Parathyroid adenoma (tissue), 2 donors: Measurements from ENCODE around the gene DNAJC28.

Experiments
- H2AFZ ChIP-seq: fragments of 300-600 bp; sonication (generic); one replicate; pipeline ENCODE4 v1.7.0; 2017; ENCODE audit warnings: antibody characterized with exemption, mild to moderate bottlenecking
- H3K27ac ChIP-seq: fragments of 300-600 bp; sonication (generic); one replicate; pipeline ENCODE4 v1.7.0; 2017
- H3K27me3 ChIP-seq: fragments of 300-600 bp; sonication (generic); one replicate; pipeline ENCODE4 v1.7.0; 2017; ENCODE audit warnings: low read length; ENCODE audit not compliant: control insufficient read depth, insufficient read depth
- H3K36me3 ChIP-seq: fragments of 300-600 bp; sonication (generic); one replicate; pipeline ENCODE4 v1.7.0; 2017; ENCODE audit warnings: low read length; ENCODE audit not compliant: control insufficient read depth, insufficient read depth
- H3K4me1 ChIP-seq: fragments of 300-600 bp; sonication (generic); one replicate; pipeline ENCODE4 v1.7.0; 2017; ENCODE audit warnings: control low read depth
- H3K4me2 ChIP-seq: fragments of 300-600 bp; sonication (generic); one replicate; pipeline ENCODE4 v1.7.0; 2017; ENCODE audit warnings: low read length
- H3K4me3 ChIP-seq: fragments of 300-600 bp; sonication (generic); one replicate; pipeline ENCODE4 v1.7.0; 2017; ENCODE audit warnings: low read depth, low read length
- H3K79me2 ChIP-seq: fragments of 300-600 bp; sonication (generic); one replicate; pipeline ENCODE4 v1.7.0; 2017; ENCODE audit warnings: control low read depth
- H3K9ac ChIP-seq: fragments of 300-600 bp; sonication (generic); one replicate; pipeline ENCODE4 v1.7.0; 2017; ENCODE audit warnings: mild to moderate bottlenecking
- H3K9me3 ChIP-seq: fragments of 300-600 bp; sonication (generic); one replicate; pipeline ENCODE4 v1.7.0; 2017; ENCODE audit warnings: low read length; ENCODE audit not compliant: control insufficient read depth
- TF ChIP-seq, protein P1 (sequence below): fragments of 300-600 bp; sonication (generic); IDR thresholded peaks from one replicate; pipeline ENCODE4 v1.7.0; 2017; ENCODE audit warnings: antibody characterized with exemption, mild to moderate bottlenecking
- donor health status: primary hyperparathyroidism.

Gene DNAJC28

DNA sequence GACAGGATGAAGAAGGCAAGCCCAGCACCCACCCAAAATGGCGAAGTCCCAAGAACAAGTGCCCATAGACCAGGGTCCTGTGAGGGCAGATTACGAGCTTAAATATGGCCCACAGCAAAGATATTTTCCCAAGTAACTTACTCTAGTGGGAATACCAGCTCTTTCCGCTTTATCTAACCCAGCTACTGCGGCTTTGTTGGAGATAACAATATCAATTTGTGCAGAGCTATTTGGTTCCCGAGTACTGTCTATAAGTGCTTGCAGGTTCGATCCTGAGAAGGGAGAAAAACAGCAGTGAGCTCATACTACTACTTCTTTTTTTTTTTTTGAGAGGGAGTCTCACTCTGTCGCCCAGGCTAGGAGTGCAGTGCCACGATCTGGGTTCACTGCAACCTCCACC lies 14.3 kb upstream of the DNAJC28 start:
- Histone ChIP-seq H3K4me1 (no peaks in the 10 kb centered on the region), H3K9ac (no peak overlapping the region), H3K27me3 (no peaks in the 10 kb centered on the region), H3K79me2 (no peaks in the 10 kb centered on the region), H3K4me3 (no peak overlapping the region), H3K4me2 (no peak overlapping the region), H3K36me3 (no peaks in the 10 kb centered on the region), H3K9me3 (no peaks in the 10 kb centered on the region), H3K27ac (no peak overlapping the region), H2AFZ (no peak overlapping the region)
- TF ChIP-seq, protein P1, sequence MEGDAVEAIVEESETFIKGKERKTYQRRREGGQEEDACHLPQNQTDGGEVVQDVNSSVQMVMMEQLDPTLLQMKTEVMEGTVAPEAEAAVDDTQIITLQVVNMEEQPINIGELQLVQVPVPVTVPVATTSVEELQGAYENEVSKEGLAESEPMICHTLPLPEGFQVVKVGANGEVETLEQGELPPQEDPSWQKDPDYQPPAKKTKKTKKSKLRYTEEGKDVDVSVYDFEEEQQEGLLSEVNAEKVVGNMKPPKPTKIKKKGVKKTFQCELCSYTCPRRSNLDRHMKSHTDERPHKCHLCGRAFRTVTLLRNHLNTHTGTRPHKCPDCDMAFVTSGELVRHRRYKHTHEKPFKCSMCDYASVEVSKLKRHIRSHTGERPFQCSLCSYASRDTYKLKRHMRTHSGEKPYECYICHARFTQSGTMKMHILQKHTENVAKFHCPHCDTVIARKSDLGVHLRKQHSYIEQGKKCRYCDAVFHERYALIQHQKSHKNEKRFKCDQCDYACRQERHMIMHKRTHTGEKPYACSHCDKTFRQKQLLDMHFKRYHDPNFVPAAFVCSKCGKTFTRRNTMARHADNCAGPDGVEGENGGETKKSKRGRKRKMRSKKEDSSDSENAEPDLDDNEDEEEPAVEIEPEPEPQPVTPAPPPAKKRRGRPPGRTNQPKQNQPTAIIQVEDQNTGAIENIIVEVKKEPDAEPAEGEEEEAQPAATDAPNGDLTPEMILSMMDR: no peak

DNA sequence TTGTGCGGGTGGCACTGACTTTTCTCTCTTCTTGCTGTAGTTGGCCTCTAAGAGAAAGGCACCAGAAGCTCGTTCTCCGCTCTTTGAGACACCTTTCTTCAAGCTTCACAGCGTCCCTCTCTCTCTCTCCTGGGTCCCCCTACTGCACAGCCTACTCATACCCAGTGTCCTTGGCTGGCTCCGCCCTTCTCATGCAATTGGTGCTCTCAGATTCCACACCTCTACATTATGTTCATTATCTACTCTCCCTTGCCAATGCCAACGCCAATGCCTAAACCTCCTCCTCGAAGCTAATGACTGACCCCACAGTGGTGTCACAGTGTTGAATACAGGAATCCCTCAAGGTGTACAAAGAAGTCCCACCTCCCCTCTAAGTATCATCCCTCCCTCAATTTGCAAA lies 4.8 kb upstream of the DNAJC28 start:
- no peaks in the 10 kb centered on the region for H3K36me3 ChIP-seq
- no peak overlapping the region for H3K4me2 ChIP-seq
- TF ChIP-seq, protein P1: no peak
- no peak overlapping the region for H3K27ac ChIP-seq
- H3K27me3 ChIP-seq: no peaks in the 10 kb centered on the region
- H3K79me2 ChIP-seq: no peaks in the 10 kb centered on the region
- H3K4me1 ChIP-seq: no peaks in the 10 kb centered on the region
- H2AFZ ChIP-seq: no peak overlapping the region
- no peaks in the 10 kb centered on the region for H3K9me3 ChIP-seq
- H3K4me3 ChIP-seq: no peak overlapping the region
- no peak overlapping the region for H3K9ac ChIP-seq

DNA sequence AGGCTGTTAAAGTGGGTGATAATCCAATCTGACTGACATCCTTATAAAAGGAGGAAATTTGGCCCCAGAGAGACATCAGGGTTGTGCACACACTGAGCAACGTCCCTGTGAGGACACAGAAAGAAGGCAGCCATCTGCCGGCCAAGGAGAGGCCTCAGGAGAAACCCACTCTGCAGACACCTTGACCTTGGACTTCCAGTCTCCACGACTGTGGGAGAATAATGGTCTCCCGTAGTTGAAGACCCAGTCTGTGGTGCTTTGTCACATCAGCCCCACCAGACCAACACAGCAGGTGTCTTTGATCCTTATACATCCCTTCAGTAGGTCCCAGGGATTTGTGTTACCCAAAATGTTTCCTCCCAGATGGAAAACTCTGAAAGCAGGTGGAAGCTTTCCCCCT lies 4.2 kb upstream of the DNAJC28 start:
- no peak overlapping the region for H3K4me3 ChIP-seq
- H2AFZ ChIP-seq: no peak overlapping the region
- TF ChIP-seq, protein P1: no peak
- no peaks in the 10 kb centered on the region for H3K4me1 ChIP-seq
- H3K36me3 ChIP-seq: no peaks in the 10 kb centered on the region
- no peaks in the 10 kb centered on the region for H3K9me3 ChIP-seq
- H3K27ac ChIP-seq: no peak overlapping the region
- no peak overlapping the region for H3K9ac ChIP-seq
- no peak overlapping the region for H3K4me2 ChIP-seq
- no peaks in the 10 kb centered on the region for H3K27me3 ChIP-seq
- no peaks in the 10 kb centered on the region for H3K79me2 ChIP-seq

DNA sequence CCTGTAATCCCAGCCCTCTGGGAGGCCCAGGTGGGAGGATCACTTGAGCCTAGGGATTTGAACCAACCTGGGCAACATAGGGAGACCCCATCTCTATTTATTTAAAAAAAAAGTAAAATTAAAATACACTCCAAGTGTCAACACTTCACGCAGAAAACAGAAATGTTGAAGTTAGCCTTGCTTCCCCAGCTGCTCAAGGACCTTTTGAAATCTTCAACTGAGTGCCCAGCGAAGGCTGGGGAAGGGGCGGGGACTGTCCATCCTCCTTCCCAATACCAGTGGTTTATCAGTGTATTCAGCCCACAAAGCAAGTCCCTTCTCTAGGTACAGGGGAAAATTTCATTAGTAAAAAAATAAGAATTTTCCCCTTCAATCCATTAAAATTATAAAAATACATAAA lies 2.2 kb upstream of the DNAJC28 start:
- no peak overlapping the region for H2AFZ ChIP-seq
- H3K27me3 ChIP-seq: no peaks in the 10 kb centered on the region
- H3K4me2 ChIP-seq: no peak overlapping the region
- TF ChIP-seq, protein P1: no peak
- no peak overlapping the region for H3K4me3 ChIP-seq
- H3K9ac ChIP-seq: no peak overlapping the region
- H3K4me1 ChIP-seq: no peaks in the 10 kb centered on the region
- no peak overlapping the region for H3K27ac ChIP-seq
- H3K9me3 ChIP-seq: no peaks in the 10 kb centered on the region
- no peaks in the 10 kb centered on the region for H3K79me2 ChIP-seq
- H3K36me3 ChIP-seq: no peaks in the 10 kb centered on the region

DNA sequence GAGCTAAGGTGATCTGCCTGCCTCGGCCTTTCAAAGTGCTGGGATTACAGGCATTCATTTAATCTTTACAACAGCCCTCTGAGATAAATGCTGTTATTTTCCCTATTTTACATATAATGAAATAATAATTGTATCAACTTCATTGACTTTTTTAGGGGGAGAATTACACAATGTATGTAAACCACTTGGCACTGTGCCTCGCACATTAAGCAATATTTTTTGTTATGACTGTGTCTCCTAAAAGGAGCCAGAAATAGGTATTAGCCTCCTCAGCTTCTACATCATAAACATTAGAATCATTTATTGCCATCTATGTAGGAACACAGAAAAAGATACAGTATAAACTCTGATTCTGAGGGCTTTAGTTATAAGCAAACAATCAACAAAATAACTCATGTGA lies 1.1 kb upstream of the DNAJC28 start:
- TF ChIP-seq, protein P1: no peak
- Histone ChIP-seq H3K36me3 (no peaks in the 10 kb centered on the region), H3K27me3 (no peaks in the 10 kb centered on the region), H3K4me2 (no peak overlapping the region), H3K4me1 (no peaks in the 10 kb centered on the region), H3K79me2 (no peaks in the 10 kb centered on the region), H2AFZ (no peak overlapping the region), H3K9ac (no peak overlapping the region), H3K4me3 (no peak overlapping the region), H3K27ac (no peak overlapping the region), H3K9me3 (no peaks in the 10 kb centered on the region)
